ENCODE results near the gene NHSL1.

NHSL1 gene

DNA sequence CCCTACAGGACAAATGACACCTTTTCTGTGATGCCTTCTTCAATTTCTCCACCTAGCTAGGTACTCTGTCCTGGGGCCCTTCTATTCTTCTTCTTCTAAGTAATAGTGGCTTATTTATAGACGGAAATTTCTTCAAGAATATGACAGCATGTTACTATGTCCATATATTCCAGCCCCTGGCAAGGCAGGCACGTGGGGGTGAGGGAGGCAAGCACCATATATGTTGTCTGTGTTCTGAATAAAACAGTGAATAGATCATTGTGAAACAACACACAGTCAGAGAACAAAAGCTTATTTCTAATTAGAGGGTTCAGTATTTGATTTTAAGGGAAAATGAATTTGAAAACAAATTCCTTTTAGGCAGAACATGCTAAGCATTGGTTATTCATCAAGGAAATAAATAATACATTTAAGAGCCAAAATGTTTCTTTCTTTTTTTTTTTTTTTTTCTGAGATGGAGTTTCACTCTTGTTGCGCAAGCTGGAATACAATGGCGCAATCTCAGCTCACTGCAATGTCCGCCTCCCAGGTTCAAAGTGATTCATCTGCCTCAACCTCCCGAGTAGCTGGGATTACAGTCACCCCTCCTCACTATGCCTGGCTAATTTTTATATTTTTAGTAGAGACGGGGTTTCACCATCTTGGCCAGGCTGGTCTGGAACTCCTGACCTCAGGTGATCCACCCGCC, 89.1 kb downstream of the NHSL1 start:
- peak; percentile 55 for DNase-seq (ENCODE audit: low read depth, low spot score)
- peak overlapping the region; percentile 85 for H3K27ac ChIP-seq

- peak; percentile 44 for DNase-seq (ENCODE audit: low read depth, low spot score)
- H3K27ac ChIP-seq = peak overlapping the region; percentile 83
Observed at GRCh38 chr6:138406443-138406842, 92.9 kb downstream of the NHSL1 start.

- no peak for DNase-seq (ENCODE audit: low read depth, low spot score)
- peak overlapping the region; percentile 83 for H3K27ac ChIP-seq
Observed at GRCh38 chr6:138405816-138406413, 93.4 kb downstream of the NHSL1 start.

DNA sequence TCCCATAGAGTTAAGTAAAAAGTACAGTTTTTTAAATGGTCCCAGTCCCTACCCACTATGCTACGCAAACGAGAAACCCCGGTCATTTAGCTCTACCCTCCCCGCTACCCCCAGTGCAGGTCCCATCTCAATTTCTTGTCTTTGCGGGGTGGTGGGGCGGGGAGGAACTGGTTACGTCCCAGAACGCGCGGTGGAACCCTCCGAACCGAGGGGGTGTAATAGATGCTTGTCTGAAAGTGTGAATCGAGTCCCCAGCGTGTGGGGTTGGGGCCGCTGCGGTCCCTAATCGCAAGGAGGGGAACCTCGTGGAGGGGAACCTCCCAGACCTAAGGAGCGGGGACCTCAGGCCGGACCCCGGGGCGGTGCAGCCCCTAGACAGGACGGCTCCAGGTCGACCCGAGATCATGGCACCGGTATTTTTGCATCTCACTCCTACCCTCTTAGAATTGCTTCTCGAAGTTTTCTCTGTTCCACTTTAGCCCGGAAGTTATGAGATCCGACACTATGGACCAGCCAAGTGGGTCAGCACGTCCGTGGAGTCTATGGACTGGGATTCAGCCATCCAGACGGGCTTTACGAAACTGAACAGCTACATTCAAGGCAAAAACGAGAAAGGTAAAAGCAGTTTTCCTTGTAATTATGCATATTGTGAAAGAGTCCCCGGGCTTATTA, 94.5 kb downstream of the NHSL1 start:
- no peak for DNase-seq (ENCODE audit: low read depth, low spot score)
- peak overlapping the region; percentile 83 for H3K27ac ChIP-seq

DNA sequence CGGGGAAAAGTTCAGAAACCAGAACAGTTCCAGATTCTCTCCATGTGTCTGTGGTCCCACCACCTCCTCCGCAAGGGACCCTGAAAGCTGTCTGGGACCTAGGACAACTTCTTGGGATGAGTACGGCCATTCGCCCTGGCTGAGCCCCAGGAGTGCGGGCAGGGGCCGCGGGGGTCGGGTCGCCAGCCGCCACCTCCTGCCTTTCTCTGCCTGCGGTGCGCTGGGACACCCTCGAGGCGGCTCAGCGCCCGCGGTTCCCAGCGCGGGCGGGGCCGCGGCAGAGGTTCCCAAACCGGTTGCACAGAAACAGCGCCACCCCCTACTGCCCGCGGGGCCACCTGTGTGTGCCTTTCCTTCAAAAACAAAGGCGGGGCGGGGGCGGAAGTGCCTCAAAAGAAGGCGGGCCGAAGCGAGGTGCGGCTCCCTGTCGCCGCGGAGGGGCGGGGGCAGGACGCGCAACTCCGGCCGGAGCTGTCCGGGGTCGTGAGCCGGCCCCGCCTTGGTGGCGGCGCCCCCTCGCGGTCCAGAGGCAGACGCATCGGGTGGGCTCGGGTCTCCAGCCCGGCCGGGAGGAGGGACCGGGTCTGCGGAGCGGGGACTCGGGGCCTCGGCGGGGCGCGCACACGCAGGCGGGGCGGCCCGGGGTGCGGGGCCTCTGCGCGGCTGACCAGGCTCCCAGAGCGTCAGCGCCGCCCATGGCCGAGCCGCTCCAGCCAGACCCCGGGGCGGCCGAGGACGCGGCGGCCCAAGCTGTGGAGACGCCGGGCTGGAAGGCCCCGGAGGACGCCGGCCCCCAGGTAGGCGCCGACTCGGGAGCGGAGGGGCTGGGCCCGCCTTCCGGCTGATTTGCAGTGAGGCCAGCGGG, 95.3 kb downstream of the NHSL1 start, which contains the start of gene HEBP2:
Gene HEBP2 (plus strand): TSS at position 423 of the 865 bp plus-strand sequence. CDS start 273 bp downstream, at position 696.
- peak within 1 kb of the TSS; percentile 83 for H3K27ac ChIP-seq

GRCh38 chr6:138403324-138403800, 95.9 kb downstream of the NHSL1 start:
- H3K27ac ChIP-seq = peak overlapping the region; percentile 83
- no peak for DNase-seq (ENCODE audit: low read depth, low spot score)

More for the DNA sequence above, 95.3 kb downstream of the NHSL1 start, which contains the start of gene HEBP2:
- peak; percentile 78 for DNase-seq (ENCODE audit: low read depth, low spot score)

DNA sequence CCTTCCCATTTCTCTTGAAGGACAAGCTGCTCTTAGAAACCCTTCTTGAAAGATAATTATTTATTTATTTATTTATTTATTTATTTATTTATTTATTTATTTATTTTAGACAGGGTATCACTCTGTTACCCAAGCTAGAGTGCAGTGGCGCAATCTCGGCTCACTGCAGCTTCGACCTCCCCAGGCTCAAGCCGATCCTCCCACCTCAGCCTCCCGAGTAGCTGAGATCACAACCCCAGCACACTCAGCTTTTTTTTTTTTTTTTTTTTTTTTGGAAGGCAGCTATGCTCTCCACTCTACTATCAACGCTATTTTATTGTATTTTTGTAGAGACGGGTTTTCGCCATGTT, 96.5 kb downstream of the NHSL1 start:
- H3K27ac ChIP-seq = no peak overlapping the region
- DNase-seq (ENCODE audit: low read depth, low spot score) = no peak

- no peak overlapping the region for H3K27ac ChIP-seq
- DNase-seq (ENCODE audit: low read depth, low spot score) = no peak
Observed at GRCh38 chr6:138401960-138402837, 97.1 kb downstream of the NHSL1 start.

DNA sequence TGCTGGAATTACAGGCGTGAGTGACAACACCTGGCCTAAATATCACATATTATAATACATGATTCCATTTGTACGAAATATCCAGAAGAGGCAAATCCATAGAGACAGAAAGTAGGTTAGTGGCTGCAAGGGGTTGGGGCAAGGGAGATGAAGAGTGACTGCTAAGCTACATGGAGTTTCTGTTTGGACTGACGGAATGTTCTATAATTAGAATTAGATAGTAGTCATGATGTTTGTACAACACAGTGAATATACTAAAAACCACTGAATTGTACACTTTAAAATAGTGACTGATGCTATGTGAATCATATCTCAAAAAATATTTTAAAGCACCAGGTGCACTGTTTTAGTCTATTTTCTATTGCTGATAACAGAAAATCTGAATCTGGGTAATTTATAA, 99.0 kb downstream of the NHSL1 start:
- DNase-seq (ENCODE audit: low read depth, low spot score) = no peak
- no peak overlapping the region for H3K27ac ChIP-seq

- no peak for DNase-seq (ENCODE audit: low read depth, low spot score)
- no peak overlapping the region for H3K27ac ChIP-seq
Observed at GRCh38 chr6:138397128-138398122, 101.9 kb downstream of the NHSL1 start.

- no peak overlapping the region for H3K27ac ChIP-seq
- DNase-seq (ENCODE audit: low read depth, low spot score) = no peak
Observed at GRCh38 chr6:138396709-138397108, 102.6 kb downstream of the NHSL1 start.

GRCh38 chr6:138393871-138394783, 105.2 kb downstream of the NHSL1 start:
- DNase-seq (ENCODE audit: low read depth, low spot score) = no peak
- H3K27ac ChIP-seq = no peak overlapping the region

GRCh38 chr6:138389551-138389950, 109.7 kb downstream of the NHSL1 start:
- DNase-seq (ENCODE audit: low read depth, low spot score) = no peak
- H3K27ac ChIP-seq = no peak overlapping the region

DNA sequence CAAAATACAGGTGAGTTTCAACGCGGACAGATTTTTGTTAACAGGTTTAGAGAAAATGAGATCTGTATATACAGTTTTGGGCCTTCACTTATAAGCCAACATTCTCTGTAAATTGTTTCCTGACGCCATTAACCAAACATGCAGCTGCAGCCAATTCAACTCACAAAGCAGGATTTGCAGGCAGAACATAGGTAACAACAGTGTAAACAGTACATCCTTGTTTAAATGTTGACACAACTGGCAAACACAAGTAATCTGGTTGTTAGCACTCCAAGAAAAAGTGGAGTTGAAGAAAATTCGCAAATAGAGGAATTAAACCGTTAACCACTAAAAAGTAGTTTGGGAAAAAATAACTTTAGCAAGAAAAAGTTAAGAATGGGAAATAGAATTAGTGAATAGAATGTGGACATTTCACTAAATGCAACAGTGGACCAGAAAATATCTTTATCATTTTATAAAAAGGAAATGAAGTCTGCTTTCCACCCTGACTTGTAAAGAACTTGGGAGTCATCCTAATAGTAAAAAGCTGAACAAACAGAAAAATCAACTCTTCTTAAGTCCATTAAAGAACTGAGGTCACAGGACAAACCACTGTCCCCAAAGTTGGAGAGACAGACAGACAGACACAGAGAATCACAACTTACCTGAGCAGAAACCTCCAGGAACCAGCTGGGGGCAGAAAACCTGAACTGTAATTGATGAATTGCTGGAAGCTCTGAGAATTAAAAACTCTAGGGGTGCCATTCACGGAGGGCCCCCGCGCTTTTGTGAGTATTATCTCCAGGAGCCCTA, 111.5 kb downstream of the NHSL1 start:
- H3K27ac ChIP-seq = no peak overlapping the region
- DNase-seq (ENCODE audit: low read depth, low spot score) = no peak

DNA sequence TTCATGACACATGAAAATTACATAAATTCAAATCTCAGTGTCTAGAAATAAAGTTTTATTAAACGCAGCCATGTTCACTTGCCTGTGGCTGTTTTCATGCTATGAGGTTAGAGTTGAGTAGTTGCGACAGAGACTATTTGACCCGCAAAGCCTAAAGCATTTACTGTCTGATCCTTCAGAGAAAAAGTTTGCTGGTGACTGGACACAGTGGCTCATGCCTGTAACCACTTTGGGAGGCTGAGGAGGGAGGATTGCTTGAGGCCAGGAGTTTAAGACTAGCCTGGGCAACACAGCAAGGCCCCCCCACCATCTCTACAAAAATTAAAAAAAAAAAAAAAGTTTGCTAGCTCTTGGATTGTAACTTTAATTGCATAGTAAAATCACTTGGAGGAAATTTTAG, 112.4 kb downstream of the NHSL1 start:
- H3K27ac ChIP-seq = no peak overlapping the region
- no peak for DNase-seq (ENCODE audit: low read depth, low spot score)

DNA sequence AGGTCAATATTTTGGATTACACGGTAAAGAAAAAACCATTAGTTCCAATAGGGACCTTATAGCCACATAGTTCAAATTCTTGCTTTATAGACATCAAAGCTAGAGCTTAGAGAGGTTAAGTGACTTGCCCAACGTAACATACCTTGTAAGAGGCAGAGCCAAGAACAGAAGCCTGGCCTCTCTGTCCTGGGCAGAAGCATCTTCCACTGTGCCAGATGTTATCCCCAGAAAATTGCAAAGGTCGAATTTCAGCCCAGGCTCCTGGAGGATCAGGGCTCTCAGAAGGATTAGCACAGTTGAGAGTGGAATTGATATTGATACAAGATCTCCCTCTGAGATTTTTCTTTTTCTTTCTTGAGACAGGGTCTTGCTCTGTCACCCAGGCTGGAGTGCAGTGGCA, 115.5 kb downstream of the NHSL1 start:
- no peak for DNase-seq (ENCODE audit: low read depth, low spot score)
- no peak overlapping the region for H3K27ac ChIP-seq
